GM12864 (cell line): ENCODE data around the gene CD34.

Experiments used
- DNase-seq: peaks from one replicate; pipeline ENCODE4 v3.0.0-alpha.2; 2011; ENCODE audit warnings: low read depth
- H3K4me3 ChIP-seq: 2 replicates; pipeline ENCODE4 v1.5.1; 2011; ENCODE audit warnings: mild to moderate bottlenecking, low read depth, low read length, control low read depth
- TF ChIP-seq, protein P1 (sequence below): IDR thresholded peaks from 2 replicates; pipeline ENCODE4 v1.5.1; 2011; ENCODE audit warnings: low read depth, mild to moderate bottlenecking, moderate library complexity, low read length, control low read depth, inconsistent platforms; ENCODE audit errors: missing control alignments

CD34 gene, protein sequence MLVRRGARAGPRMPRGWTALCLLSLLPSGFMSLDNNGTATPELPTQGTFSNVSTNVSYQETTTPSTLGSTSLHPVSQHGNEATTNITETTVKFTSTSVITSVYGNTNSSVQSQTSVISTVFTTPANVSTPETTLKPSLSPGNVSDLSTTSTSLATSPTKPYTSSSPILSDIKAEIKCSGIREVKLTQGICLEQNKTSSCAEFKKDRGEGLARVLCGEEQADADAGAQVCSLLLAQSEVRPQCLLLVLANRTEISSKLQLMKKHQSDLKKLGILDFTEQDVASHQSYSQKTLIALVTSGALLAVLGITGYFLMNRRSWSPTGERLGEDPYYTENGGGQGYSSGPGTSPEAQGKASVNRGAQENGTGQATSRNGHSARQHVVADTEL

GRCh38 chr1:207910591-207911354 lies at the start of gene CD34:
Gene CD34 (minus strand): TSS chr1:207911125. CDS start chr1:207911080, 45 bp downstream.
- DNase-seq: no peak
- no peak within 1 kb of the TSS for H3K4me3 ChIP-seq
- TF ChIP-seq, protein P1, sequence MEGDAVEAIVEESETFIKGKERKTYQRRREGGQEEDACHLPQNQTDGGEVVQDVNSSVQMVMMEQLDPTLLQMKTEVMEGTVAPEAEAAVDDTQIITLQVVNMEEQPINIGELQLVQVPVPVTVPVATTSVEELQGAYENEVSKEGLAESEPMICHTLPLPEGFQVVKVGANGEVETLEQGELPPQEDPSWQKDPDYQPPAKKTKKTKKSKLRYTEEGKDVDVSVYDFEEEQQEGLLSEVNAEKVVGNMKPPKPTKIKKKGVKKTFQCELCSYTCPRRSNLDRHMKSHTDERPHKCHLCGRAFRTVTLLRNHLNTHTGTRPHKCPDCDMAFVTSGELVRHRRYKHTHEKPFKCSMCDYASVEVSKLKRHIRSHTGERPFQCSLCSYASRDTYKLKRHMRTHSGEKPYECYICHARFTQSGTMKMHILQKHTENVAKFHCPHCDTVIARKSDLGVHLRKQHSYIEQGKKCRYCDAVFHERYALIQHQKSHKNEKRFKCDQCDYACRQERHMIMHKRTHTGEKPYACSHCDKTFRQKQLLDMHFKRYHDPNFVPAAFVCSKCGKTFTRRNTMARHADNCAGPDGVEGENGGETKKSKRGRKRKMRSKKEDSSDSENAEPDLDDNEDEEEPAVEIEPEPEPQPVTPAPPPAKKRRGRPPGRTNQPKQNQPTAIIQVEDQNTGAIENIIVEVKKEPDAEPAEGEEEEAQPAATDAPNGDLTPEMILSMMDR: no peak

- DNase-seq: no peak
- no peak overlapping the region for H3K4me3 ChIP-seq
- TF ChIP-seq, protein P1: no peak
Measured at GRCh38 chr1:207960346-207960745, 49.4 kb upstream of the CD34 start.

GRCh38 chr1:207959910-207960309 lies 49.0 kb upstream of the CD34 start:
- TF ChIP-seq, protein P1: no peak
- H3K4me3 ChIP-seq: no peak overlapping the region
- DNase-seq: no peak

- no peak for DNase-seq
- H3K4me3 ChIP-seq: peak overlapping the region; percentile 14; the same call in 1 of the 2 replicates
- TF ChIP-seq, protein P1: no peak
Measured at GRCh38 chr1:207959141-207959825, 48.4 kb upstream of the CD34 start.

DNA sequence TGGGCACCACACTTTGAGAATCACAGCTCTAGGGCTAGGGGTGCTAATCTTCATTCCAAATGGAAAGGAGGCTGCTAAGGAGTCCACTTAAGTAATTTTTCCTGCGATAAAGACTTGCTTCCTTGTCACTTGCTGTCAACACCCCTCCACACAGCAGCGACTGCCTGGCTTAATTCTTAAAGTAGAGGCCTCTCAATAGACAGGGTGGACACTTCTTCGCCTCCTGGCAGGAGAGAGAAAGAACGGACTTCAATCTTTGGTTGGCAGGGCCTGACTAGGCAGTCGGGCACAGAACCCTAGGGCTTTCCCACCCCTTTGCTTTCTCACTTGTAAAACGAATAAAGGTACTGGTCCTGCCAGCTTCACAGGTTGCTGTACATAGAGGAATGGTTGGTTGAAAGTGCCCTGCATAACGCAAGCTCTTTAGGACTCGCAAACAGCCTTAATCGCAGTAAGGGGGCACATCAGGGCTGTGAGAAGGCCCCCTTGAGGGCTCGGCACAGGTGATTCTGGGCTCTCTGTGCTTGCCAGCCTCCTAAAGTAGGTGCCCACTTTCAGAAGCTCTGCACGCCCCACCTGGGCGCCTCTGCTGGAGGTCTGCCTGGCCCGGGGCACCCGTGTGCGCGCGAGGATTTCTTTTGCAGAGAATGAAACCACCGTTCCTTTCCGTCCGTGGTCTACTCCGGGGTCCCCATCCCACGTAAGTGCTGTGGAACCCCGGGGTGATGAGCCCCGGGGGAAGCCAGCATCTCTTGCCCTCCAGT lies 47.6 kb upstream of the CD34 start:
- DNase-seq: no peak
- H3K4me3 ChIP-seq: 0 out of 2 replicates have a peak overlapping the region, but pooled peaks have one; percentile 14
- TF ChIP-seq, protein P1: no peak

- H3K4me3 ChIP-seq: no peak overlapping the region
- DNase-seq: no peak
- TF ChIP-seq, protein P1: no peak
Measured at GRCh38 chr1:207956986-207957385, 46.1 kb upstream of the CD34 start.
